H1 (cell line): ENCODE results near the gene STX2. TPM values are rescaled to one million over a fixed set of nuclear protein-coding genes. Genes with fewer than 3 reads are reported as not detected.

ENCODE experiments used
- ATF2 ChIP-seq: IDR thresholded peaks from 2 replicates; pipeline ENCODE4 v1.6.1; 2012; ENCODE audit warnings: low read length, inconsistent platforms
- CREB1 ChIP-seq: IDR thresholded peaks from 2 replicates; pipeline ENCODE4 v1.6.1; 2012; ENCODE audit warnings: inconsistent platforms
- E2F6 ChIP-seq: IDR thresholded peaks from 2 replicates; pipeline ENCODE4 v1.6.1; 2012; ENCODE audit warnings: inconsistent platforms
- FOSL1 ChIP-seq: IDR thresholded peaks from 2 replicates; pipeline ENCODE4 v1.6.1; 2011; ENCODE audit warnings: mild to moderate bottlenecking, low read depth, low read length, moderate library complexity; ENCODE audit not compliant: insufficient read depth
- GTF2F1 ChIP-seq: IDR thresholded peaks from 2 replicates; pipeline ENCODE4 v1.6.1; 2012; ENCODE audit warnings: low read depth, low read length, improper control_type of control experiment, borderline replicate concordance
- KDM1A ChIP-seq: fragments of 200-600, 300-600 bp; sonication (generic); IDR thresholded peaks from 2 replicates; pipeline ENCODE4 v1.7.1; 2016; ENCODE audit warnings: mild to moderate bottlenecking, low read length, borderline replicate concordance
- RFX5 ChIP-seq: IDR thresholded peaks from 2 replicates; pipeline ENCODE4 v1.6.1; 2011; ENCODE audit warnings: low read depth, low read length, improper control_type of control experiment, borderline replicate concordance
- SP2 ChIP-seq: IDR thresholded peaks from 2 replicates; pipeline ENCODE4 v1.6.1; 2012; ENCODE audit warnings: mild to moderate bottlenecking, low read length, inconsistent platforms
- TBP ChIP-seq: IDR thresholded peaks from 2 replicates; pipeline ENCODE4 v1.6.1; 2011; ENCODE audit warnings: low read depth, low read length, improper control_type of control experiment
- polyA plus RNA-seq, 7 experiments: library from polyadenylated mRNA; depleted of rRNA in 3 of 7; stranded (reverse) in 5 of 7; unstranded in 2 of 7; fragments of >200 nt in 5 of 7; fragments of 200-250 nt in 2 of 7; gene quantifications; 1 replicate in 5 of 7; 2 replicates in 1 of 7; 4 replicates in 1 of 7; pipeline versions ENCODE4 v1.2.1 to v1.2.3, GENCODE V29; 2011 to 2013; ENCODE audit warnings: missing spikeins in 2 of 7, mixed read lengths in 2 of 7
- total RNA-seq: library from RNA; stranded (reverse); fragmentation: NEBNext Ultra II Directional; extraction: Animal tissue kit (Norgen Biotek cat#: 25700); gene quantifications from 2 replicates; pipeline ENCODE4 v1.2.1, GENCODE V29; 2021

STX2 gene
- total and polyA plus RNA-seq, 2 of the 8 experiments (the other 6 are each of a cell fraction or from before 2014, with no cell fraction given), result 20.0 to 26.3 TPM

- TF ChIP-seq CREB1, result no peak
- TF ChIP-seq RFX5, result no peak
- TF ChIP-seq SP2, result no peak
- no peak for TF ChIP-seq FOSL1
- TF ChIP-seq GTF2F1, result no peak
- no peak for TF ChIP-seq TBP
- TF ChIP-seq ATF2, result no peak; the same call in 1 of the 2 replicates
- no peak for TF ChIP-seq E2F6
- no peak for TF ChIP-seq KDM1A
These were observed 10.7 kb upstream of the STX2 start (continued) for GRCh38 chr12:130849561-130850417.
